Neural progenitor cell (in vitro differentiated cells): Measurements from ENCODE around the gene BCAS3.

Source experiments
- CTCF ChIP-seq: fragments of 200-600 bp; sonication (generic); IDR thresholded peaks from 2 replicates; pipeline ENCODE4 v1.5.1; 2017; ENCODE audit warnings: antibody characterized with exemption, mild to moderate bottlenecking
- EZH2 ChIP-seq: fragments of 200-600 bp; sonication (generic); IDR thresholded peaks from 2 replicates; pipeline ENCODE4 v1.6.1; 2017; ENCODE audit warnings: antibody characterized with exemption, mild to moderate bottlenecking, moderate library complexity
- EZH2phosphoT487 ChIP-seq: fragments of 200-600 bp; sonication (generic); IDR thresholded peaks from 2 replicates; pipeline ENCODE4 v1.6.1; 2017; ENCODE audit warnings: antibody characterized with exemption

- TF ChIP-seq CTCF (no peak), EZH2 (no peak), EZH2phosphoT487 (no peak)
Measured at GRCh38 chr17:61076621-61077031, 399.0 kb downstream of the BCAS3 start.
